CD4-positive, alpha-beta T cell (primary cell): ENCODE data around the gene C10orf120. TPM values are rescaled to one million over a fixed set of nuclear protein-coding genes. Genes with fewer than 3 reads are reported as not detected.

Experiments used
- ATAC-seq: fragments of 200-7000 bp; cut with Tn5 transposase; one replicate; pipeline ENCODE4 v1.10.0; 2022; ENCODE audit warnings: mild to moderate bottlenecking; ENCODE audit not compliant: poor library complexity
- CTCF ChIA-PET: fragments of 350-600 bp; sonication (Branson Sonifier 250); formaldehyde crosslinking; loops from one replicate; lab custom pipeline; 2021; ENCODE audit warnings: antibody characterized with exemption, inconsistent platforms; lab: Charles Lee
- POLR2A ChIA-PET: fragments of 350-600 bp; sonication (Branson Sonifier 250); formaldehyde crosslinking; loops from one replicate; lab custom pipeline; 2021; ENCODE audit warnings: antibody characterized with exemption, inconsistent platforms; lab: Charles Lee
- DNase-seq, 14 experiments: peaks; one replicate each; pipeline ENCODE4 v3.0.0-alpha.2; 2013 to 2020; ENCODE audit warnings: mixed read lengths in 2 of 14
- H3K27ac ChIP-seq, 2 donors: one replicate each; pipeline versions ENCODE4 v1.5.1 to v1.7.0; 2013; ENCODE audit warnings: low read length in 2 of 2, low read depth in 1 of 2, mild to moderate bottlenecking in 1 of 2
- H3K27me3 ChIP-seq, 2 experiments: 1 replicate in 1 of 2; 2 replicates in 1 of 2; pipeline versions ENCODE4 v1.6.1 to v1.7.0; 2013; ENCODE audit warnings: low read length in 2 of 2, control low read depth in 1 of 2, mild to moderate bottlenecking in 1 of 2, moderate library complexity in 1 of 2; ENCODE audit not compliant: insufficient read depth in 2 of 2, control insufficient read depth in 1 of 2
- H3K36me3 ChIP-seq: one replicate; pipeline ENCODE4 v1.6.1; 2013; ENCODE audit warnings: low read length, control low read depth; ENCODE audit not compliant: insufficient read depth
- H3K4me1 ChIP-seq: one replicate; pipeline ENCODE4 v1.6.1; 2013; ENCODE audit warnings: low read length, control low read depth; ENCODE audit not compliant: insufficient read depth
- H3K4me3 ChIP-seq: one replicate; pipeline ENCODE4 v1.5.1; 2013; ENCODE audit warnings: mild to moderate bottlenecking, low read length, moderate library complexity
- H3K9me3 ChIP-seq, 2 experiments: 1 replicate in 1 of 2; 2 replicates in 1 of 2; pipeline versions ENCODE4 v1.6.1 to v1.7.0; 2013; ENCODE audit warnings: low read length in 2 of 2, mild to moderate bottlenecking in 2 of 2, control low read depth in 1 of 2, moderate library complexity in 1 of 2; ENCODE audit not compliant: control insufficient read depth in 1 of 2, insufficient read depth in 1 of 2
- H3K27ac Mint-ChIP-seq: one replicate; pipeline ENCODE4 v1.8.0; 2020; ENCODE audit warnings: mixed read lengths
- H3K27me3 Mint-ChIP-seq: one replicate; pipeline ENCODE4 v1.8.0; 2021; ENCODE audit warnings: mixed read lengths
- H3K36me3 Mint-ChIP-seq: one replicate; pipeline ENCODE4 v1.8.0; 2021; ENCODE audit warnings: low read depth, mixed read lengths
- H3K4me1 Mint-ChIP-seq: one replicate; pipeline ENCODE4 v1.8.0; 2021; ENCODE audit warnings: low read depth, mixed read lengths
- H3K4me3 Mint-ChIP-seq: one replicate; pipeline ENCODE4 v1.8.0; 2020; ENCODE audit warnings: mild to moderate bottlenecking, mixed read lengths
- H3K9me3 Mint-ChIP-seq: one replicate; pipeline ENCODE4 v1.8.0; 2020; ENCODE audit warnings: mixed read lengths
- intact Hi-C, 2 experiments: fragments of 100-400 bp; cut with DNase I in 1 of 2; cut with micrococcal nuclease in 1 of 2; formaldehyde crosslinking; loops; one replicate each; pipeline versions ENCODE4 v1.15.1 to v1.9.0; 2023 to 2025; cut with DNase I, micrococcal nuclease
- total RNA-seq, 174 experiments: library from RNA in 2 of 174; stranded (reverse) in 2 of 174; gene quantifications; one replicate each; pipeline ENCODE4 v1.2.3 and lab custom pipeline; 2021 to 2026
- TF ChIP-seq, protein P1 (sequence below): fragments of 200-600 bp; IDR thresholded peaks from one replicate; pipeline ENCODE4 v1.8.0; 2022; ENCODE audit warnings: antibody characterized with exemption, mild to moderate bottlenecking

The C10orf120 gene
- total RNA-seq, 2 experiments from 2014 or later = not detected

DNA sequence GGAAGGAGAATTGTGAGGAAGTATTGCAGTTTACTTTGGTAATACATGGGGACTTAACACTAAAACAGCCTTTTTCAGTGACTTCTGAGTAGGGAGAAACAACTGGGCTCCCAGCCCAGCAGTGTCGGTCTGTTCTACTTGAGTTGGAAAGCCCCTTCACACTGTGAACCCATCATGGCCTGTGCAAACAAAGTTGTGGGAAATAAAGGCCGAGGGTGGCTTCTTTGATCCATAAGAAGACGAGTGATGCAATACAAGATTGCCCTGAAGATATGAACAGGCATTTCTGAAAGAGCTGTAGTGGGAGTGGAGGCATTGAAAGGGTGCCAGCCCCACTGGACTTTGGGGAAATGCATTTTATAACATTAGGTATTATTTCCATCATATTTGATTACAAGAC, 28.3 kb downstream of the C10orf120 start:
- no peaks in the 10 kb centered on the region for H3K9me3 Mint-ChIP-seq
- H3K27ac ChIP-seq = no peak overlapping the region
- DNase-seq = no peak
- no peaks in the 10 kb centered on the region for H3K36me3 Mint-ChIP-seq
- H3K4me1 ChIP-seq = no peaks in the 10 kb centered on the region
- no peak overlapping the region for H3K4me3 ChIP-seq
- intact Hi-C loops = no loop called here
- H3K36me3 ChIP-seq = no peaks in the 10 kb centered on the region
- TF ChIP-seq, protein P1, sequence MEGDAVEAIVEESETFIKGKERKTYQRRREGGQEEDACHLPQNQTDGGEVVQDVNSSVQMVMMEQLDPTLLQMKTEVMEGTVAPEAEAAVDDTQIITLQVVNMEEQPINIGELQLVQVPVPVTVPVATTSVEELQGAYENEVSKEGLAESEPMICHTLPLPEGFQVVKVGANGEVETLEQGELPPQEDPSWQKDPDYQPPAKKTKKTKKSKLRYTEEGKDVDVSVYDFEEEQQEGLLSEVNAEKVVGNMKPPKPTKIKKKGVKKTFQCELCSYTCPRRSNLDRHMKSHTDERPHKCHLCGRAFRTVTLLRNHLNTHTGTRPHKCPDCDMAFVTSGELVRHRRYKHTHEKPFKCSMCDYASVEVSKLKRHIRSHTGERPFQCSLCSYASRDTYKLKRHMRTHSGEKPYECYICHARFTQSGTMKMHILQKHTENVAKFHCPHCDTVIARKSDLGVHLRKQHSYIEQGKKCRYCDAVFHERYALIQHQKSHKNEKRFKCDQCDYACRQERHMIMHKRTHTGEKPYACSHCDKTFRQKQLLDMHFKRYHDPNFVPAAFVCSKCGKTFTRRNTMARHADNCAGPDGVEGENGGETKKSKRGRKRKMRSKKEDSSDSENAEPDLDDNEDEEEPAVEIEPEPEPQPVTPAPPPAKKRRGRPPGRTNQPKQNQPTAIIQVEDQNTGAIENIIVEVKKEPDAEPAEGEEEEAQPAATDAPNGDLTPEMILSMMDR = no peak
- H3K4me3 Mint-ChIP-seq = no peak overlapping the region
- H3K27me3 ChIP-seq = peaks cover 0 to 4% of the 10 kb centered on the region in 2 experiments
- peaks cover 40% of the 10 kb centered on the region for H3K27me3 Mint-ChIP-seq
- CTCF ChIA-PET = no interaction called here
- H3K27ac Mint-ChIP-seq = no peak overlapping the region
- no peaks in the 10 kb centered on the region for H3K4me1 Mint-ChIP-seq
- POLR2A ChIA-PET = no interaction called here
- peaks cover 0 to 3% of the 10 kb centered on the region in 2 experiments for H3K9me3 ChIP-seq
- no peak for ATAC-seq

DNA sequence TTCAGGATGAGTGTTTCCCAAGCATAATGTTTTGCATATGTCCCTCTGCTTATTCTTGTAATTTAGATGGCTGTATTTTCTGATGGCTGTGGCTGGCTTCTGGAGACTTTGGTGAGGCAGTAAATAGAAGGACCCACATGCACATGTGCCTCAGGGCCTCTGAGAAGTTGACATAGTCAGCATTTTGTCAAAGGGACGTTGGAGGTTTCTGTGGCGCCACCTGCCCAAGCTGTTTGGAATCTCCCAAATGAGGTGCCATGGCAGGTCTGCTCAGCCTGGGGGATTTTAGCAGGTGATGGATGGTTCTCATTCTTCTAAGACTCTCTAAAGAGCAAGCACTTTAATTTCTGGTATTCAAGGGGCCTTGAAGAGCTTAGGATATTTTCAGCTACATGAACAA, 29.8 kb downstream of the C10orf120 start:
- no peak overlapping the region for H3K27ac Mint-ChIP-seq
- no peak overlapping the region for H3K27ac ChIP-seq
- no peak overlapping the region for H3K4me3 Mint-ChIP-seq
- H3K27me3 Mint-ChIP-seq = peaks cover 48% of the 10 kb centered on the region
- no peaks in the 10 kb centered on the region for H3K4me1 Mint-ChIP-seq
- POLR2A ChIA-PET = no interaction called here
- TF ChIP-seq, protein P1 = no peak
- peaks cover 0 to 3% of the 10 kb centered on the region in 2 experiments for H3K9me3 ChIP-seq
- H3K27me3 ChIP-seq = no peaks in the 10 kb centered on the region
- ATAC-seq (no peak), DNase-seq (no peak)
- intact Hi-C loops = no loop called here
- H3K4me3 ChIP-seq = no peak overlapping the region
- no peaks in the 10 kb centered on the region for H3K36me3 ChIP-seq
- H3K9me3 Mint-ChIP-seq = no peaks in the 10 kb centered on the region
- CTCF ChIA-PET = no interaction called here
- no peaks in the 10 kb centered on the region for H3K4me1 ChIP-seq
- H3K36me3 Mint-ChIP-seq = no peaks in the 10 kb centered on the region

DNA sequence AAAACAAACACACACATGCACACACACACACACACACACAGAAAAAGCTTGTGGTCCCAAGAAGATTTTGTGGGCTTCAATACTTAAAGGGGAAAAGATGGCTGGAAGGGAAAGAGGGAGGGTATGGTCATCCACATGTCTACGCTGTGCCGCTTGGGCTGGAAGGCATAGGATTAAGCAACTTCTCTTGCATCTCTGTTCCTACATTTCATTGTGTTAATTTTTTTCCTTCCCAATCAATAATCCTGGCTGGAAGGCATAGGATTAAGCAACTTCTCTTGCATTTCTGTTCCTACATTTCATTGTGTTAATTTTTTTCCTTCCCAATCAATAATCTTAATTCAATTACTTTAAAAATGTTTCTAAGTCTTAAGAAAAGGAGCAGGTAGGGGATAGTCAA, 30.6 kb downstream of the C10orf120 start:
- Mint-ChIP-seq H3K9me3 (no peaks in the 10 kb centered on the region), H3K36me3 (no peaks in the 10 kb centered on the region), H3K27ac (no peak overlapping the region), H3K27me3 (peaks cover 54% of the 10 kb centered on the region), H3K4me1 (no peaks in the 10 kb centered on the region), H3K4me3 (no peak overlapping the region)
- H3K4me3 ChIP-seq = no peak overlapping the region
- DNase-seq (no peak), ATAC-seq (no peak)
- CTCF ChIA-PET = no interaction called here
- H3K27ac ChIP-seq = no peak overlapping the region
- POLR2A ChIA-PET = no interaction called here
- peaks cover 0 to 3% of the 10 kb centered on the region in 2 experiments for H3K9me3 ChIP-seq
- no peaks in the 10 kb centered on the region for H3K36me3 ChIP-seq
- H3K4me1 ChIP-seq = no peaks in the 10 kb centered on the region
- TF ChIP-seq, protein P1 = no peak
- intact Hi-C loops = no loop called here
- no peaks in the 10 kb centered on the region for H3K27me3 ChIP-seq
